ENCODE measurements around the gene THSD7B.

Gene THSD7B

DNA sequence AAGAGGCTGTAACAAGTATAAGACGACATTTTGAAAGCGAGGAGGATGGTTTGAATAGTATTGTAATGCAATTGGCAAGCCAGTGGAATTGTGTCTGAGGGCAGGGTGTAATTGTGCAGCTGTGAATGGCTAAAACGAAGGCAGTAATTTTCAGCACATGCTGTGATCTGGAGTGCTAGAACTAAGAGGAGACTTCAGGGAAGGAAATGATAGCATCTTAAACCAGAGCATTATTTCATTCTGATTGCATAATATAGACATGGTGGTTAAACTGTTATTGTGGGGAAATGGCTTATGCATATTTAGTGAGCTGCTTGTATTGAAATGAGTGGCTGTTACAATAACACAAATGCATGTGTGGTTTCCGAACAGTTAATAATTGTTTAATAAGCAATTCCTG lies 36.3 kb downstream of the THSD7B start:
- Histone ChIP-seq H3K4me3 (ENCODE audit: low read length, poor library complexity, severe bottlenecking) (no peak overlapping the region), H3K4me2 (ENCODE audit: low read depth, low read length, poor library complexity, severe bottlenecking) (no peak overlapping the region), H3K79me2 (ENCODE audit: insufficient read depth, low read length) (no peaks in the 10 kb centered on the region), H3K9ac (ENCODE audit: low read depth, low read length, poor library complexity, severe bottlenecking) (no peak overlapping the region), H2AFZ (ENCODE audit: low read length) (no peak overlapping the region), H3K4me1 (ENCODE audit: insufficient read depth, low read length, poor library complexity, severe bottlenecking) (no peaks in the 10 kb centered on the region), H4K20me1 (ENCODE audit: insufficient read depth, low read length, poor library complexity, severe bottlenecking) (no peaks in the 10 kb centered on the region), H3K36me3 (ENCODE audit: insufficient read depth, low read length) (no peaks in the 10 kb centered on the region), H3K9me3 (ENCODE audit: insufficient read depth, low read depth, low read length) (no peaks in the 10 kb centered on the region), H3K9me2 (replicated peaks; ENCODE audit: low read depth, low read length) (no peaks in the 10 kb centered on the region), H3K27me3 (ENCODE audit: insufficient read depth, low read length, poor library complexity, severe bottlenecking) (no peaks in the 10 kb centered on the region), H3F3A (ENCODE audit: low read depth) (no peaks in the 10 kb centered on the region)
- TF ChIP-seq EZH2phosphoT487 (IDR thresholded peaks at IDR 0.05; ENCODE audit: borderline replicate concordance) (no peak), CTCF (conservative IDR thresholded peaks at IDR 0.05; ENCODE audit: low read length) (no peak)

DNA sequence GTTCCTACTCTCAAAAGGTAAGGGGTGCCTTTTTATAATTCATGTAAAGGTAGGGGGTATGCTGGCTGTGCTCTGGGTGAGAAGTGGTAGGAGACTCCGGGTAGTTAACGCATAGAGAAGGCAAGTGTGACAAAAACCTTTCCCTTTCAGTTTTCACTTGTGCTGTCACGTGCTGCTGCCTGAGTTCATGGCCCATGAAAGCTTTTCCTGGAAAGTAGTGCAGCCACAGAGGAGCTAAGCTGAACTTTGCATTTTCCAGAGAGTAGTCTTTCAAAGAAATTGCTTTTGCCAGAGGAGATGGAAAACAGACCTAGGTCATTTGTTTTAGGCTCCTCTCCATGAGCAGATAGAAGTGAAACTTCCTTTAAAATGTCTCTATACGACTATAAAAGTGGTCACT lies 44.7 kb downstream of the THSD7B start:
- TF ChIP-seq CTCF (conservative IDR thresholded peaks at IDR 0.05; ENCODE audit: low read length): no peak
- TF ChIP-seq EZH2phosphoT487 (IDR thresholded peaks at IDR 0.05; ENCODE audit: borderline replicate concordance): no peak
- no peaks in the 10 kb centered on the region for H3K36me3 ChIP-seq (ENCODE audit: insufficient read depth, low read length)
- H3K9me3 ChIP-seq (ENCODE audit: insufficient read depth, low read depth, low read length): no peaks in the 10 kb centered on the region
- no peaks in the 10 kb centered on the region for H3F3A ChIP-seq (ENCODE audit: low read depth)
- no peaks in the 10 kb centered on the region for H3K27me3 ChIP-seq (ENCODE audit: insufficient read depth, low read length, poor library complexity, severe bottlenecking)
- H3K9me2 ChIP-seq (replicated peaks; ENCODE audit: low read depth, low read length): no peaks in the 10 kb centered on the region
- no peak overlapping the region for H2AFZ ChIP-seq (ENCODE audit: low read length)
- H3K9ac ChIP-seq (ENCODE audit: low read depth, low read length, poor library complexity, severe bottlenecking): no peak overlapping the region
- H3K79me2 ChIP-seq (ENCODE audit: insufficient read depth, low read length): no peaks in the 10 kb centered on the region
- H3K4me2 ChIP-seq (ENCODE audit: low read depth, low read length, poor library complexity, severe bottlenecking): no peak overlapping the region
- no peak overlapping the region for H3K4me3 ChIP-seq (ENCODE audit: low read length, poor library complexity, severe bottlenecking)
- H3K4me1 ChIP-seq (ENCODE audit: insufficient read depth, low read length, poor library complexity, severe bottlenecking): no peaks in the 10 kb centered on the region
- no peaks in the 10 kb centered on the region for H4K20me1 ChIP-seq (ENCODE audit: insufficient read depth, low read length, poor library complexity, severe bottlenecking)

DNA sequence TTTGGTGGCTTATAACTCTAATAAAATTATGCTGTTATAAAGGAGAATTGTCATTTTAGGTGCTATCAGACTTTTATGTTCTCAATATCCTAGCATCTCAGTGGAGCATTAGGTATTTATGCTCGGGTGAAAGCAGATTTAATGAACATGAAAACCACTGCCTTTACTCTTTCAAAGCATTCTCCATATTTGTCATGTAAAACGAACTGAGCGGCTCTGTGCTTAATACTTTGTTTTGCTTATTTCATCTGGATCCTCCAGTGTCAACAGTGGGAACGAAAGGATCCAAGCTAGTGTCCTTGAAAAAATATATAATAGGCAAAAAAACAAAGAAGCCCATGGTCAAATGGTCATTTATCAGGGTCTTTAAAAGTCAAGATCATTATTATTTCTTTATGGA lies 53.5 kb downstream of the THSD7B start:
- TF ChIP-seq EZH2phosphoT487 (IDR thresholded peaks at IDR 0.05; ENCODE audit: borderline replicate concordance) (no peak), CTCF (conservative IDR thresholded peaks at IDR 0.05; ENCODE audit: low read length) (no peak)
- Histone ChIP-seq H3K79me2 (ENCODE audit: insufficient read depth, low read length) (no peaks in the 10 kb centered on the region), H3K27me3 (ENCODE audit: insufficient read depth, low read length, poor library complexity, severe bottlenecking) (no peaks in the 10 kb centered on the region), H3K36me3 (ENCODE audit: insufficient read depth, low read length) (no peaks in the 10 kb centered on the region), H3K9me2 (replicated peaks; ENCODE audit: low read depth, low read length) (no peaks in the 10 kb centered on the region), H3K9ac (ENCODE audit: low read depth, low read length, poor library complexity, severe bottlenecking) (no peak overlapping the region), H4K20me1 (ENCODE audit: insufficient read depth, low read length, poor library complexity, severe bottlenecking) (no peaks in the 10 kb centered on the region), H3K9me3 (ENCODE audit: insufficient read depth, low read depth, low read length) (no peaks in the 10 kb centered on the region), H2AFZ (ENCODE audit: low read length) (no peak overlapping the region), H3K4me2 (ENCODE audit: low read depth, low read length, poor library complexity, severe bottlenecking) (no peak overlapping the region), H3K4me3 (ENCODE audit: low read length, poor library complexity, severe bottlenecking) (no peak overlapping the region), H3F3A (ENCODE audit: low read depth) (no peaks in the 10 kb centered on the region), H3K4me1 (ENCODE audit: insufficient read depth, low read length, poor library complexity, severe bottlenecking) (no peaks in the 10 kb centered on the region)

Data from Loucy (cell line).